H9 (cell line): ENCODE measurements around the gene BMPR1A. TPM values are rescaled to one million over a fixed set of nuclear protein-coding genes. Genes with fewer than 3 reads are reported as not detected.

Experiments used
- DNase-seq: peaks from one replicate; pipeline ENCODE4 v3.0.0-alpha.2; 2017
- H2AFZ ChIP-seq: one replicate; pipeline ENCODE4 v1.6.1; 2013; ENCODE audit warnings: mild to moderate bottlenecking, low read length, control low read depth, moderate library complexity
- H2AK5ac ChIP-seq: 2 replicates; pipeline ENCODE4 v1.6.1; 2013; ENCODE audit warnings: low read length, control low read depth, mixed read lengths; ENCODE audit not compliant: insufficient read length
- H2BK120ac ChIP-seq: one replicate; pipeline ENCODE4 v1.6.1; 2013; ENCODE audit warnings: low read depth, mild to moderate bottlenecking, low read length, control low read depth, inconsistent platforms; ENCODE audit not compliant: poor library complexity, severe bottlenecking
- H2BK12ac ChIP-seq: 2 replicates; pipeline ENCODE4 v1.6.1; 2013; ENCODE audit warnings: low read length, control low read depth, mixed read lengths, low read depth; ENCODE audit not compliant: insufficient read length
- H2BK15ac ChIP-seq: 2 replicates; pipeline ENCODE4 v1.6.1; 2013; ENCODE audit warnings: low read depth, low read length, control low read depth
- H2BK20ac ChIP-seq: one replicate; pipeline ENCODE4 v1.6.1; 2013; ENCODE audit warnings: low read depth, mild to moderate bottlenecking, low read length, control low read depth, inconsistent platforms; ENCODE audit not compliant: poor library complexity, severe bottlenecking
- H2BK5ac ChIP-seq: 2 replicates; pipeline ENCODE4 v1.6.1; 2013; ENCODE audit warnings: low read length, control low read depth, mixed read lengths; ENCODE audit not compliant: insufficient read length
- H3K14ac ChIP-seq: 2 replicates; pipeline ENCODE4 v1.6.1; 2013; ENCODE audit warnings: low read length, control low read depth; ENCODE audit not compliant: insufficient read depth
- H3K18ac ChIP-seq: 2 replicates; pipeline ENCODE4 v1.6.1; 2013; ENCODE audit warnings: low read depth, mild to moderate bottlenecking, mixed read lengths, low read length, control low read depth; ENCODE audit not compliant: insufficient read length
- H3K23ac ChIP-seq: 2 replicates; pipeline ENCODE4 v1.6.1; 2013; ENCODE audit warnings: low read length, control low read depth, mixed read lengths, low read depth; ENCODE audit not compliant: insufficient read length
- H3K23me2 ChIP-seq: 2 replicates; pipeline ENCODE4 v1.6.1; 2013; ENCODE audit warnings: low read depth, mild to moderate bottlenecking, mixed read lengths, low read length, control low read depth; ENCODE audit not compliant: insufficient read length, poor library complexity, severe bottlenecking
- H3K27ac ChIP-seq: 2 replicates; pipeline ENCODE4 v1.5.1; 2013; ENCODE audit warnings: low read length, control low read depth, mixed read lengths, low read depth; ENCODE audit not compliant: insufficient read length
- H3K27me3 ChIP-seq: 2 replicates; pipeline ENCODE4 v1.6.1; 2013; ENCODE audit warnings: low read length, control low read depth, inconsistent platforms; ENCODE audit not compliant: insufficient read depth
- H3K4ac ChIP-seq: 2 replicates; pipeline ENCODE4 v1.6.1; 2013; ENCODE audit warnings: low read depth, mild to moderate bottlenecking, control low read depth, inconsistent platforms, low read length, moderate library complexity
- H3K4me1 ChIP-seq: 2 replicates; pipeline ENCODE4 v1.6.1; 2013; ENCODE audit warnings: low read length, control low read depth, inconsistent platforms; ENCODE audit not compliant: insufficient read depth
- H3K4me2 ChIP-seq: 2 replicates; pipeline ENCODE4 v1.6.1; 2013; ENCODE audit warnings: low read length, control low read depth, mixed read lengths; ENCODE audit not compliant: insufficient read length, insufficient read depth
- H3K56ac ChIP-seq: 2 replicates; pipeline ENCODE4 v1.6.1; 2013; ENCODE audit warnings: low read depth, mild to moderate bottlenecking, mixed read lengths, low read length, control low read depth; ENCODE audit not compliant: insufficient read length
- H3K79me1 ChIP-seq: 2 replicates; pipeline ENCODE4 v1.6.1; 2013; ENCODE audit warnings: low read depth, mild to moderate bottlenecking, moderate library complexity, low read length, control low read depth, inconsistent platforms; ENCODE audit not compliant: insufficient read depth, poor library complexity, severe bottlenecking
- H3K79me2 ChIP-seq: 2 replicates; pipeline ENCODE4 v1.6.1; 2013; ENCODE audit warnings: low read length, control low read depth, inconsistent platforms; ENCODE audit not compliant: insufficient read depth
- H3K9ac ChIP-seq: 2 replicates; pipeline ENCODE4 v1.6.1; 2013; ENCODE audit warnings: low read length, control low read depth, mixed read lengths; ENCODE audit not compliant: insufficient read length; ENCODE audit errors: extremely low read depth
- H3K9me3 ChIP-seq: one replicate; pipeline ENCODE4 v1.6.1; 2013; ENCODE audit warnings: low read depth, low read length, inconsistent platforms; ENCODE audit not compliant: control insufficient read depth
- H3T11ph ChIP-seq: one replicate; pipeline ENCODE4 v1.6.1; 2013; ENCODE audit warnings: mild to moderate bottlenecking, low read length, control low read depth, inconsistent platforms
- H4K20me1 ChIP-seq: one replicate; pipeline ENCODE4 v1.6.1; 2013; ENCODE audit not compliant: control insufficient read depth, insufficient read length, insufficient read depth
- H4K5ac ChIP-seq: 2 replicates; pipeline ENCODE4 v1.6.1; 2013; ENCODE audit warnings: low read depth, mild to moderate bottlenecking, mixed read lengths, low read length, control low read depth; ENCODE audit not compliant: insufficient read length
- H4K8ac ChIP-seq: replicated peaks from 2 replicates; pipeline ENCODE4 v1.6.1; 2013; ENCODE audit warnings: low read length, control low read depth, mixed read lengths, low read depth; ENCODE audit not compliant: insufficient read length
- H4K91ac ChIP-seq: 2 replicates; pipeline ENCODE4 v1.6.1; 2013; ENCODE audit warnings: low read depth, mild to moderate bottlenecking, moderate library complexity, mixed read lengths, low read length, control low read depth; ENCODE audit not compliant: insufficient read length
- H3K27ac Mint-ChIP-seq, 3 experiments: 2 replicates in 2 of 3; 3 replicates in 1 of 3; pipeline ENCODE4 v1.8.0; 2020 to 2021; ENCODE audit warnings: mixed read lengths in 3 of 3, mild to moderate bottlenecking in 1 of 3, moderate library complexity in 1 of 3
- H3K27me3 Mint-ChIP-seq: 2 replicates; pipeline ENCODE4 v1.8.0; 2021; ENCODE audit warnings: low read depth, mild to moderate bottlenecking, moderate library complexity, mixed read lengths
- H3K36me3 Mint-ChIP-seq, 3 experiments: 2 replicates in 2 of 3; 3 replicates in 1 of 3; pipeline ENCODE4 v1.8.0; 2020 to 2021; ENCODE audit warnings: low read depth in 3 of 3, mixed read lengths in 3 of 3; ENCODE audit not compliant: insufficient read depth in 1 of 3
- H3K4me1 Mint-ChIP-seq, 2 experiments: 2 replicates each; pipeline ENCODE4 v1.8.0; 2020; ENCODE audit warnings: mixed read lengths in 2 of 2
- H3K4me3 Mint-ChIP-seq, 2 experiments: 2 replicates in 1 of 2; 3 replicates in 1 of 2; pipeline ENCODE4 v1.8.0; 2020 to 2021; ENCODE audit warnings: mild to moderate bottlenecking in 2 of 2, mixed read lengths in 2 of 2, moderate library complexity in 1 of 2
- H3K9me3 Mint-ChIP-seq, 2 experiments: 2 replicates in 1 of 2; 3 replicates in 1 of 2; pipeline ENCODE4 v1.8.0; 2020; ENCODE audit warnings: mild to moderate bottlenecking in 2 of 2, mixed read lengths in 2 of 2, moderate library complexity in 1 of 2
- CTCF ChIP-seq: fragments of 200-600 bp; sonication (generic); conservative IDR thresholded peaks from 3 replicates; pipeline ENCODE4 v1.8.0; 2021; ENCODE audit warnings: antibody characterized with exemption, mild to moderate bottlenecking
- WGBS: extraction: QIAGEN DNeasy Blood & Tissue Kit; methylation state at CpG from one replicate; pipeline ENCODE4 v1.1.7; 2013; ENCODE audit warnings: missing lambda C conversion rate, low lambda C conversion rate, mixed read lengths; ENCODE audit not compliant: insufficient read length; ENCODE audit errors: extremely low coverage; 5-methylcytosine and 5-hydroxymethylcytosine counted together
- total RNA-seq: library from RNA; stranded (reverse); gene quantifications from 2 replicates; pipeline ENCODE4 v1.2.1, GENCODE V29; 2021

Gene BMPR1A
- total RNA-seq, 1 experiment from 2014 or later: 138 TPM

GRCh38 chr10:86773498-86773897 lies 17.1 kb downstream of the BMPR1A start:
- Histone ChIP-seq H2AFZ (no peak overlapping the region), H3K9ac (no peak overlapping the region), H3K18ac (no peak overlapping the region), H2BK15ac (no peak overlapping the region), H2AK5ac (no peak overlapping the region), H2BK5ac (no peak overlapping the region), H4K20me1 (no peaks in the 10 kb centered on the region), H4K8ac (no peak overlapping the region), H3K27ac (no peak overlapping the region), H3T11ph (no peak overlapping the region), H3K23me2 (no peaks in the 10 kb centered on the region), H2BK12ac (no peak overlapping the region), H3K4me1 (peaks cover 11% of the 10 kb centered on the region), H3K4me2 (no peak overlapping the region), H3K23ac (no peak overlapping the region), H3K14ac (no peak overlapping the region), H3K56ac (no peak overlapping the region), H3K79me2 (peaks cover 62% of the 10 kb centered on the region), H2BK20ac (no peak overlapping the region), H2BK120ac (no peak overlapping the region), H3K27me3 (no peaks in the 10 kb centered on the region), H4K5ac (no peak overlapping the region), H3K4ac (no peak overlapping the region), H3K79me1 (no peaks in the 10 kb centered on the region), H4K91ac (no peak overlapping the region), H3K9me3 (no peaks in the 10 kb centered on the region)
- no peak for DNase-seq
- no peak overlapping the region for H3K4me3 Mint-ChIP-seq
- H3K27me3 Mint-ChIP-seq: no peaks in the 10 kb centered on the region
- H3K4me1 Mint-ChIP-seq: peaks cover 40 to 47% of the 10 kb centered on the region in 2 experiments
- peaks cover 2 to 12% (median 2%) of the 10 kb centered on the region in 3 experiments; a peak in 6 of 7 replicates for H3K36me3 Mint-ChIP-seq
- WGBS: no CpG with 5 or more reads among the region's 6 CpGs
- TF ChIP-seq CTCF: no peak
- H3K9me3 Mint-ChIP-seq: no peaks in the 10 kb centered on the region
- no peak overlapping the region for H3K27ac Mint-ChIP-seq
